ENCODE measurements around the gene FER1L5.

Gene FER1L5

DNA sequence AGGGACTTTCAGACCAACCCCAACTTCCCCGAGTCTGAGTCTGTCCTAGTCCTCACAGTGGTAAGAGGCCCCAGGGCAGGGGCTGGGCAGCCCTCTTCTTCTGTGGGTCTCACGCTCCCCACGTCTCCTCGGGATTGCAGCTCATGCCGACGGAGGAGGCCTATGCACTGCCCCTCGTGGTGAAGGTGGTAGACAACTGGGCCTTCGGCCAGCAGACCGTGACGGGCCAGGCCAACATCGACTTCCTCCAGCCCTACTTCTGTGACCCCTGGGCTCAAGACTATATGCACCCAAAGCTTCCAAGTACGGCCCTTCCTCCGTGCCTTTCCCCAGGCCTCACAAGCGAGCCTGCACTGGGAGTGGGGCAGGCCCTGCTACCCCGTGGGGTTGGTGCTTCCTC is 53.0 kb downstream of the FER1L5 start:
- H3K4me2 ChIP-seq (ENCODE audit: low read depth, low read length), result no peak overlapping the region
- DNase-seq, result no peak
- no peak overlapping the region for H3K9ac ChIP-seq (ENCODE audit: low read length)
- TF ChIP-seq EZH2phosphoT487 (IDR thresholded peaks at IDR 0.05; ENCODE audit: low read length) (no peak), EZH2 (optimal IDR thresholded peaks at IDR 0.05; ENCODE audit: low read depth, low read length) (no peak)
- TF ChIP-seq, protein P1, sequence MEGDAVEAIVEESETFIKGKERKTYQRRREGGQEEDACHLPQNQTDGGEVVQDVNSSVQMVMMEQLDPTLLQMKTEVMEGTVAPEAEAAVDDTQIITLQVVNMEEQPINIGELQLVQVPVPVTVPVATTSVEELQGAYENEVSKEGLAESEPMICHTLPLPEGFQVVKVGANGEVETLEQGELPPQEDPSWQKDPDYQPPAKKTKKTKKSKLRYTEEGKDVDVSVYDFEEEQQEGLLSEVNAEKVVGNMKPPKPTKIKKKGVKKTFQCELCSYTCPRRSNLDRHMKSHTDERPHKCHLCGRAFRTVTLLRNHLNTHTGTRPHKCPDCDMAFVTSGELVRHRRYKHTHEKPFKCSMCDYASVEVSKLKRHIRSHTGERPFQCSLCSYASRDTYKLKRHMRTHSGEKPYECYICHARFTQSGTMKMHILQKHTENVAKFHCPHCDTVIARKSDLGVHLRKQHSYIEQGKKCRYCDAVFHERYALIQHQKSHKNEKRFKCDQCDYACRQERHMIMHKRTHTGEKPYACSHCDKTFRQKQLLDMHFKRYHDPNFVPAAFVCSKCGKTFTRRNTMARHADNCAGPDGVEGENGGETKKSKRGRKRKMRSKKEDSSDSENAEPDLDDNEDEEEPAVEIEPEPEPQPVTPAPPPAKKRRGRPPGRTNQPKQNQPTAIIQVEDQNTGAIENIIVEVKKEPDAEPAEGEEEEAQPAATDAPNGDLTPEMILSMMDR (IDR thresholded peaks at IDR 0.05; ENCODE audit: low read length), result no peak
- no peaks in the 10 kb centered on the region for H3K4me1 ChIP-seq (ENCODE audit: low read length)
- H3K9me2 ChIP-seq (replicated peaks; ENCODE audit: insufficient read depth, low read length), result no peaks in the 10 kb centered on the region
- H2AFZ ChIP-seq (ENCODE audit: low read length), result no peak overlapping the region
- H3K36me3 ChIP-seq (replicated peaks; ENCODE audit: insufficient read depth, low read length), result no peaks in the 10 kb centered on the region
- no peak overlapping the region for H3K27ac ChIP-seq (ENCODE audit: low read length)
- H3K9me3 ChIP-seq (replicated peaks; ENCODE audit: insufficient read depth, low read length), result no peaks in the 10 kb centered on the region
- no peaks in the 10 kb centered on the region for H3K27me3 ChIP-seq (replicated peaks; ENCODE audit: insufficient read depth, low read length)
- H3F3A ChIP-seq (ENCODE audit: insufficient read depth, low read length), result no peaks in the 10 kb centered on the region
- H3K79me2 ChIP-seq (ENCODE audit: low read length), result no peaks in the 10 kb centered on the region
- no peaks in the 10 kb centered on the region for H4K20me1 ChIP-seq (ENCODE audit: insufficient read depth, low read length)
- no peak overlapping the region for H3K4me3 ChIP-seq (ENCODE audit: low read length)

DNA sequence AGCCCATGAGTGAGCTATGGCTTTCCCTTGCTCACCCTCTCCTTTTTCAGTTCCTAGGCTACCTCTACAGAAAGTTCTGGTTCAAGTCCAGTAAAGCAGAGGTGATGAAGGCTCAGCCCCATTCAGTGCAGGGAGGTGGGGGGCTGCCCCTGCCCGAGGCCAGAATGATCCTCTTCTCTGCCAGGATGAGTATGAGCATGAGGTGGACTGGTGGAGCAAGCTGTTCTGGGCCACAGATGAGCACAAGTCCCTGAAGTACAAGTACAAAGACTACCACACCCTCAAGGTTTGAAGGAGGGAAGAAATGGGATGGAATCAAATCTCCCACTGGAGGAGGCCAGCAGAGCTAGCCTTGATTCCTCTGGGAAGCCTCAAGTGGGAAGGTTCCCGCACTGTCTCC is 54.9 kb downstream of the FER1L5 start:
- TF ChIP-seq, protein P1 (IDR thresholded peaks at IDR 0.05; ENCODE audit: low read length), result no peak
- TF ChIP-seq EZH2phosphoT487 (IDR thresholded peaks at IDR 0.05; ENCODE audit: low read length), result no peak
- TF ChIP-seq EZH2 (optimal IDR thresholded peaks at IDR 0.05; ENCODE audit: low read depth, low read length), result no peak
- Histone ChIP-seq H3K4me1 (ENCODE audit: low read length) (no peaks in the 10 kb centered on the region), H3K27ac (ENCODE audit: low read length) (no peak overlapping the region), H3K9me2 (replicated peaks; ENCODE audit: insufficient read depth, low read length) (no peaks in the 10 kb centered on the region), H3K9ac (ENCODE audit: low read length) (no peak overlapping the region), H3K36me3 (replicated peaks; ENCODE audit: insufficient read depth, low read length) (no peaks in the 10 kb centered on the region), H3K79me2 (ENCODE audit: low read length) (no peaks in the 10 kb centered on the region), H3F3A (ENCODE audit: insufficient read depth, low read length) (no peaks in the 10 kb centered on the region), H2AFZ (ENCODE audit: low read length) (no peak overlapping the region), H3K4me3 (ENCODE audit: low read length) (no peak overlapping the region), H4K20me1 (ENCODE audit: insufficient read depth, low read length) (no peaks in the 10 kb centered on the region), H3K4me2 (ENCODE audit: low read depth, low read length) (no peak overlapping the region), H3K9me3 (replicated peaks; ENCODE audit: insufficient read depth, low read length) (no peaks in the 10 kb centered on the region), H3K27me3 (replicated peaks; ENCODE audit: insufficient read depth, low read length) (no peaks in the 10 kb centered on the region)
- DNase-seq, result no peak

DNA sequence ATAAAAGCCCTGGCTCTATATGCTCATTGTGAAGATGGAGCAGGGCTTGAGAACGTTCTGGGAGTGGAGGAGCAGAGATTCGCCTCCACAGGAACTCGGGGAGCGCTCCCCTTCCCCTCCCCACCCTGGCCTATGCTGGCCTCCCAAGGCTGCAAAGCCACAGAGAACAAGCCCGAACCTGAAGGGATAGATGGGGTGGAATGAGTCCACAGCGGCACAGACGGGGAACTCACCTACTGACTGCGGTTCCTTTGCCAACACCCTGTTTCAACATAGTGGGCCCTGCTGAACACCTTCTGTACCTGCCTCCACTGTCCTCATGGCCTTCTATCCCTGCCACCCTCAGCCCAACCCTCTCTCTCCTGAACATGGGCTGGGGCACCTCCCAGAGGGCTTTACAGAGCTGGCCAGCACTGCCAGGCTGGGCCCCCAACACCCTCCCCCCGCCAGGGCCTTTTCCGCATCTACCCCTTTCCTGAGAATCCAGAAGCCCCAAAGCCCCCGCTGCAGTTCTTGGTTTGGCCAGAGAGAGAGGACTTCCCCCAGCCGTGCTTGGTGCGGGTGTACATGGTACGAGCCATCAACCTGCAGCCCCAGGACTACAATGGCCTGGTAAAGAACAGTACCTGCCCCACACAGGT is 55.8 kb downstream of the FER1L5 start:
- Histone ChIP-seq H3K4me3 (ENCODE audit: low read length) (no peak overlapping the region), H3K27me3 (replicated peaks; ENCODE audit: insufficient read depth, low read length) (no peaks in the 10 kb centered on the region), H3K4me1 (ENCODE audit: low read length) (no peaks in the 10 kb centered on the region), H3F3A (ENCODE audit: insufficient read depth, low read length) (no peaks in the 10 kb centered on the region), H3K9me2 (replicated peaks; ENCODE audit: insufficient read depth, low read length) (no peaks in the 10 kb centered on the region), H3K4me2 (ENCODE audit: low read depth, low read length) (no peak overlapping the region), H3K9me3 (replicated peaks; ENCODE audit: insufficient read depth, low read length) (no peaks in the 10 kb centered on the region), H3K27ac (ENCODE audit: low read length) (no peak overlapping the region), H4K20me1 (ENCODE audit: insufficient read depth, low read length) (no peaks in the 10 kb centered on the region), H3K79me2 (ENCODE audit: low read length) (no peaks in the 10 kb centered on the region), H3K9ac (ENCODE audit: low read length) (no peak overlapping the region), H2AFZ (ENCODE audit: low read length) (no peak overlapping the region), H3K36me3 (replicated peaks; ENCODE audit: insufficient read depth, low read length) (no peaks in the 10 kb centered on the region)
- DNase-seq, result no peak
- TF ChIP-seq, protein P1 (IDR thresholded peaks at IDR 0.05; ENCODE audit: low read length), result no peak
- no peak for TF ChIP-seq EZH2 (optimal IDR thresholded peaks at IDR 0.05; ENCODE audit: low read depth, low read length)
- no peak for TF ChIP-seq EZH2phosphoT487 (IDR thresholded peaks at IDR 0.05; ENCODE audit: low read length)
